CD4-positive, CD25-positive, alpha-beta regulatory T cell (primary cell): Measurements from ENCODE around the gene CACNG5. TPM values are rescaled to one million over a fixed set of nuclear protein-coding genes. Genes with fewer than 3 reads are reported as not detected.
A peak's percentile ranks its signal among the peaks of the same experiment; 100 is the strongest.

Source experiments
- ATAC-seq, 2 donors: fragments of 150-1000 bp; cut with Tn5 transposase; one replicate each; pipeline ENCODE4 v1.10.0; 2021; ENCODE audit warnings: low read depth in 2 of 2, moderate number of reproducible peaks in 2 of 2, moderate library complexity in 1 of 2
- DNase-seq, 3 donors: peaks; one replicate each; pipeline versions ENCODE4 v3.0.0 to v3.0.0-alpha.2; 2012 to 2022; ENCODE audit warnings: mixed read lengths in 1 of 3
- H3K27ac ChIP-seq: one replicate; pipeline ENCODE4 v1.7.0; 2013; ENCODE audit warnings: mild to moderate bottlenecking, low read length; ENCODE audit not compliant: insufficient read depth, poor library complexity, severe bottlenecking
- H3K27me3 ChIP-seq: one replicate; pipeline ENCODE4 v1.7.0; 2013; ENCODE audit warnings: low read length; ENCODE audit not compliant: control insufficient read depth, insufficient read depth
- H3K36me3 ChIP-seq: one replicate; pipeline ENCODE4 v1.7.0; 2013; ENCODE audit warnings: mild to moderate bottlenecking, low read length, moderate library complexity; ENCODE audit not compliant: control insufficient read depth, insufficient read depth
- H3K4me1 ChIP-seq: 2 replicates; pipeline ENCODE4 v1.7.0; 2013; ENCODE audit warnings: mild to moderate bottlenecking, low read length; ENCODE audit not compliant: insufficient read depth, control insufficient read depth, poor library complexity, severe bottlenecking
- H3K4me3 ChIP-seq: one replicate; pipeline ENCODE4 v1.7.0; 2013; ENCODE audit warnings: low read depth, mild to moderate bottlenecking, low read length, moderate library complexity
- H3K9me3 ChIP-seq, 2 experiments: 1 replicate in 1 of 2; 2 replicates in 1 of 2; pipeline ENCODE4 v1.7.0; 2013; ENCODE audit warnings: low read length in 2 of 2, mild to moderate bottlenecking in 1 of 2, moderate library complexity in 1 of 2; ENCODE audit not compliant: control insufficient read depth in 2 of 2
- H3K27ac Mint-ChIP-seq, 3 donors: one replicate each; pipeline ENCODE4 v1.8.0; 2020 to 2022; ENCODE audit warnings: mild to moderate bottlenecking in 3 of 3, mixed read lengths in 3 of 3, moderate library complexity in 2 of 3
- H3K27me3 Mint-ChIP-seq: one replicate; pipeline ENCODE4 v1.8.0; 2022; ENCODE audit warnings: mild to moderate bottlenecking, mixed read lengths
- H3K36me3 Mint-ChIP-seq: one replicate; pipeline ENCODE4 v1.8.0; 2020; ENCODE audit warnings: mixed read lengths
- H3K4me1 Mint-ChIP-seq, 4 donors: one replicate each; pipeline ENCODE4 v1.8.0; 2020 to 2022; ENCODE audit warnings: mixed read lengths in 4 of 4, mild to moderate bottlenecking in 1 of 4
- H3K4me3 Mint-ChIP-seq, 4 donors: one replicate each; pipeline ENCODE4 v1.8.0; 2020 to 2022; ENCODE audit warnings: mild to moderate bottlenecking in 4 of 4, mixed read lengths in 4 of 4, moderate library complexity in 3 of 4
- H3K9me3 Mint-ChIP-seq, 7 donors: one replicate each; pipeline ENCODE4 v1.8.0; 2020 to 2022; ENCODE audit warnings: mixed read lengths in 7 of 7, mild to moderate bottlenecking in 3 of 7, moderate library complexity in 2 of 7
- polyA plus RNA-seq, 4 donors: library from polyadenylated mRNA; unstranded; fragments of 300-500 nt; fragmentation: Illumina TruSeq; gene quantifications; one replicate each; pipeline ENCODE4 v1.2.3, GENCODE V29; 2021
- total RNA-seq: library from RNA; stranded (reverse); gene quantifications from one replicate; pipeline ENCODE4 v1.2.3, GENCODE V29; 2022

Gene CACNG5
- total and polyA plus RNA-seq, 5 donors from 2014 or later: not detected

- Histone ChIP-seq H3K4me1 (no peaks in the 10 kb centered on the region), H3K4me3 (no peak overlapping the region), H3K36me3 (no peaks in the 10 kb centered on the region), H3K9me3 (no peaks in the 10 kb centered on the region), H3K27me3 (peaks cover 9% of the 10 kb centered on the region), H3K27ac (no peak overlapping the region)
- ATAC-seq (no peak), DNase-seq (no peak)
- peaks cover 0 to 6% (median 0%) of the 10 kb centered on the region in 7 donors for H3K9me3 Mint-ChIP-seq
- H3K4me1 Mint-ChIP-seq: no peaks in the 10 kb centered on the region
- no peak overlapping the region for H3K4me3 Mint-ChIP-seq
- peaks cover 54% of the 10 kb centered on the region for H3K27me3 Mint-ChIP-seq
- no peak overlapping the region for H3K27ac Mint-ChIP-seq
- no peaks in the 10 kb centered on the region for H3K36me3 Mint-ChIP-seq
These were observed 559 bp downstream of the CACNG5 start for GRCh38 chr17:66835476-66835875.

- no peak for ATAC-seq
- peaks cover 51% of the 10 kb centered on the region for H3K27me3 Mint-ChIP-seq
These were observed 1.4 kb downstream of the CACNG5 start for GRCh38 chr17:66836063-66837005.

GRCh38 chr17:66837226-66837625 lies 2.3 kb downstream of the CACNG5 start:
- ATAC-seq: no peak
- peaks cover 47% of the 10 kb centered on the region for H3K27me3 Mint-ChIP-seq
- Histone ChIP-seq H3K4me3 (no peak overlapping the region), H3K36me3 (no peaks in the 10 kb centered on the region), H3K27me3 (peaks cover 9% of the 10 kb centered on the region), H3K9me3 (no peaks in the 10 kb centered on the region), H3K4me1 (no peaks in the 10 kb centered on the region), H3K27ac (no peak overlapping the region)
- no peaks in the 10 kb centered on the region for H3K4me1 Mint-ChIP-seq
- H3K9me3 Mint-ChIP-seq: peaks cover 0 to 3% (median 0%) of the 10 kb centered on the region in 7 donors
- H3K36me3 Mint-ChIP-seq: no peaks in the 10 kb centered on the region
- H3K4me3 Mint-ChIP-seq: no peak overlapping the region
- DNase-seq: no peak
- H3K27ac Mint-ChIP-seq: no peak overlapping the region

More at GRCh38 chr17:66836063-66837005, 1.4 kb downstream of the CACNG5 start:
- no peaks in the 10 kb centered on the region for H3K4me1 ChIP-seq
- H3K36me3 ChIP-seq: no peaks in the 10 kb centered on the region
- H3K9me3 ChIP-seq: no peaks in the 10 kb centered on the region
- no peak overlapping the region for H3K4me3 ChIP-seq
- no peak for DNase-seq
- Mint-ChIP-seq H3K27ac (no peak overlapping the region), H3K9me3 (peaks cover 0 to 3% (median 0%) of the 10 kb centered on the region in 7 donors), H3K4me1 (no peaks in the 10 kb centered on the region), H3K36me3 (no peaks in the 10 kb centered on the region), H3K4me3 (peak overlapping the region in 1 of 4 donors; percentile 57)
- H3K27me3 ChIP-seq: peaks cover 9% of the 10 kb centered on the region
- no peak overlapping the region for H3K27ac ChIP-seq

DNA sequence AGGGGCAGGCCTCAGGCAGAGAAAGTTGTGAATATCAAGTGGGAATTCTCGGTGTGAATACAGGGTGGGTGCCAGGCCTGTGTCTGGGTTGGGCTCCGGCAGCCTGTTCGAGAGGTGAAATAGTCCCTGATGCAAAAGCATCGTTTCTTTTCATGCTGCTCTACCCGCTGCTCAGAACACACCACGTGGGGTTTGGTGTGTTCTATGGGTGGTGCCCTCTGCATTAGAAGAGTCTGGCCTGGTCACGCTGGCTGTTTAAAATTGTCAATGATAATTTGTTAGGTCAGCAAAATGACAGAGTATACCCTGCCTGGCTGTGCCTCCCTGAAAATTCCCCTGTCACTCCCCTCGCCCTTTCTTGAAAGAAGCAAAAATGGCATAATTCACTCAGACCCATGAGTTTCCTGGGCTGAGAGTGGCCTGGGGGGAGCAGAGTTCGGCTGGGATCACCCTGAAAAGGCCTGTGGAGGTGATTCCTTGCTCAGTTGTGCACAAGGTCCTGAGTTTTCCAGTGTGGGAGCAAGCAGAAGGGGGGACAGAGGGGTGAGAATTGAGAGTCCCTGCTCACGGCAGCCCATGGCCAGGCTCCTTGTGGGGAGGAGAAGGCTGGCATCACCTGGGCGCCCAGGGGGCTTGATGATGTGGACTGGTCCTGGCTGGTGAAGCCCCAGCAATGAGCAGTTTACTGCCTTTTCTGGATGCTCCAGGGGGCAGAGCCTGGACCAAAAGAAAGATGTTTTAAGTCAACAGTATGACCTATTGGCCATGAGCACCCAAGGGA lies 3.2 kb downstream of the CACNG5 start:
- Mint-ChIP-seq H3K27me3 (peaks cover 43% of the 10 kb centered on the region), H3K27ac (no peak overlapping the region)

GRCh38 chr17:66839616-66840015 lies 4.7 kb downstream of the CACNG5 start:
- Histone ChIP-seq H3K27me3 (no peaks in the 10 kb centered on the region), H3K36me3 (no peaks in the 10 kb centered on the region), H3K27ac (no peak overlapping the region), H3K9me3 (no peaks in the 10 kb centered on the region), H3K4me1 (no peaks in the 10 kb centered on the region), H3K4me3 (no peak overlapping the region)
- no peak overlapping the region for H3K4me3 Mint-ChIP-seq
- no peak for DNase-seq
- H3K27ac Mint-ChIP-seq: no peak overlapping the region
- H3K9me3 Mint-ChIP-seq: peaks cover 0 to 1% (median 0%) of the 10 kb centered on the region in 7 donors
- H3K27me3 Mint-ChIP-seq: peaks cover 37% of the 10 kb centered on the region
- ATAC-seq: no peak
- no peaks in the 10 kb centered on the region for H3K36me3 Mint-ChIP-seq
- H3K4me1 Mint-ChIP-seq: no peaks in the 10 kb centered on the region

More for the DNA sequence above, 3.2 kb downstream of the CACNG5 start:
- H3K36me3 Mint-ChIP-seq: no peaks in the 10 kb centered on the region
- H3K27ac ChIP-seq: no peak overlapping the region
- H3K9me3 Mint-ChIP-seq: peaks cover 0 to 3% (median 0%) of the 10 kb centered on the region in 7 donors
- H3K36me3 ChIP-seq: no peaks in the 10 kb centered on the region
- no peak for DNase-seq
- H3K27me3 ChIP-seq: peaks cover 9% of the 10 kb centered on the region
- H3K4me3 Mint-ChIP-seq: no peak overlapping the region
- no peaks in the 10 kb centered on the region for H3K4me1 ChIP-seq
- H3K4me1 Mint-ChIP-seq: no peaks in the 10 kb centered on the region
- H3K9me3 ChIP-seq: no peaks in the 10 kb centered on the region
- ATAC-seq: no peak
- H3K4me3 ChIP-seq: no peak overlapping the region

- Histone ChIP-seq H3K4me1 (no peaks in the 10 kb centered on the region), H3K27me3 (no peaks in the 10 kb centered on the region), H3K27ac (no peak overlapping the region), H3K9me3 (no peaks in the 10 kb centered on the region), H3K36me3 (no peaks in the 10 kb centered on the region), H3K4me3 (no peak overlapping the region)
- Mint-ChIP-seq H3K27me3 (peaks cover 36% of the 10 kb centered on the region), H3K9me3 (peaks cover 0 to 2% (median 0%) of the 10 kb centered on the region in 7 donors), H3K4me1 (no peaks in the 10 kb centered on the region), H3K36me3 (no peaks in the 10 kb centered on the region), H3K27ac (no peak overlapping the region), H3K4me3 (no peak overlapping the region)
- DNase-seq: no peak
- no peak for ATAC-seq
These were observed 5.1 kb downstream of the CACNG5 start for GRCh38 chr17:66840061-66840460.

GRCh38 chr17:66841328-66841727 lies 6.4 kb downstream of the CACNG5 start:
- H3K27me3 ChIP-seq: no peaks in the 10 kb centered on the region
- no peak overlapping the region for H3K4me3 Mint-ChIP-seq
- peaks cover 0 to 6% (median 1%) of the 10 kb centered on the region in 7 donors for H3K9me3 Mint-ChIP-seq
- DNase-seq: no peak
- ATAC-seq: no peak
- H3K36me3 ChIP-seq: no peaks in the 10 kb centered on the region
- H3K27ac Mint-ChIP-seq: no peak overlapping the region
- no peaks in the 10 kb centered on the region for H3K36me3 Mint-ChIP-seq
- H3K27ac ChIP-seq: no peak overlapping the region
- H3K4me3 ChIP-seq: no peak overlapping the region
- no peaks in the 10 kb centered on the region for H3K4me1 Mint-ChIP-seq
- no peaks in the 10 kb centered on the region for H3K4me1 ChIP-seq
- H3K9me3 ChIP-seq: peaks cover 0 to under 1% of the 10 kb centered on the region in 2 experiments
- peaks cover 30% of the 10 kb centered on the region for H3K27me3 Mint-ChIP-seq
